NCI-H82 treated with DMSO at 0.1 percent for 48 hours (cell line): ENCODE measurements around the gene HDDC3.

Source experiments
- DNase-seq: peaks from one replicate; lab custom pipeline; 2025; ENCODE audit not compliant: unreplicated experiment; lab: John Stamatoyannopoulos, UW

HDDC3 gene

DNA sequence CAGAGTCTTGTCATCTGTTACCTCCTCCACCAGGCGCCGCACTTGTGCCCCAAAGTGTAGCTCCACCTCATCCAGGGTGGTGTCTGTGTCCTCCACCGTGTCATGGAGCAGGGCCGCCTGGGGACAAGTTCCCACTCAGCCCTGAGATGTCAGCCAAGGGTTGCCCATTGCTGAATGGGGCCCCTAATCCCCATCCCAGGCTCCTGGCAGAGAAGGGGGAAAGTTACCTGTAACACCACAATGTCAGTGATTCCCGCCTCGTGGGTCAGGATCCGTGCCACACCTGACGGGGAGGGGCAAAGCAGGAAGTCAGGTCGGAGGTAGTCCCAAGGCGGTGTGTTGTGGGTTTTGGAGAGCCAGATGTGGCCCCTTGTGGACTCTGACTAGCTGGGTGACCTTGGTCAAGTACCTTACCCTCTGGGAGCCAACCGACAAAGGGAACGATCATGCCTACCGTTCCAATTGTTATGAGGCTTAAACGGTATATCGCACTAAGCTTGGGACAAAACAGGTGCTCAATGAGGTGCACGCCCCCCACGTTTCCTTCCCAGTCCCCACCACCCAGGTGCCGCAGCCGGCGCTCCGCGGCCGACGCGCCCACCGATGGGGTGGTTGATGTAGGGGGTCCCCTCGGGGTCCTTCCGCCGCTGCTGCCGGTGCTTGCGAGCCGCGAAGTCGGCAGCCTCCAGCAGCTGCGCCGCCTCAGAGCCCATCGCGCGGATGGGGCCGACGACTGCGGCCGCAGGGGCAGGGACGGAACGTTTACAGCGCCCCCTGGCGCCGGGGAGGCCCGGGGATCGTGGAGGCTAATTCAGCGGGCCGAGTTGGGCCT lies at the start of gene HDDC3:
TSS of gene HDDC3 (minus strand) at position 722 of the 832 bp plus-strand sequence. CDS start at position 713, 9 bp downstream.
- peak; percentile 49 for DNase-seq

- DNase-seq: no peak
Measured at GRCh38 chr15:90982135-90982534, 49.8 kb upstream of the HDDC3 start.

- no peak for DNase-seq
Measured at GRCh38 chr15:90981681-90982080, 49.3 kb upstream of the HDDC3 start.

DNA sequence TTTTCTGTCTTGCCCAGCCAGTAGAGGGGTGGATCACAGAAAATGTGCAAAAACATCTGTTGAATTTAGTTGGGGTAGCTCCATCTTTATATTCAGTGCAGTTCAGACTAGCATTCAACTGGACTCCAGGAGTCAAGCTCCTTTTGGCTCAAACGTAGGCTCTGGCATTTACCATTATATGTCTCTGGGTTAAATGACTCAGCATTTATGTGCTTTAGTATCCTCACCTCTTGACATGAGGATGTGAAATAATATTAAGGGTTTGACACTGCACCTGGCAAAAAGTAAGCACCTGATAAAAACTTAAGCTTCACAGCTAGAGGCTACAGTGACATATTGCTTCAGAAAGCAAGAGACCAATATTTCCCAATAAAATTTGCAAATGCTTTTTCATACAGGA lies 47.2 kb upstream of the HDDC3 start:
- DNase-seq: no peak

- no peak for DNase-seq
Measured at GRCh38 chr15:90974216-90974615, 41.9 kb upstream of the HDDC3 start.

DNA sequence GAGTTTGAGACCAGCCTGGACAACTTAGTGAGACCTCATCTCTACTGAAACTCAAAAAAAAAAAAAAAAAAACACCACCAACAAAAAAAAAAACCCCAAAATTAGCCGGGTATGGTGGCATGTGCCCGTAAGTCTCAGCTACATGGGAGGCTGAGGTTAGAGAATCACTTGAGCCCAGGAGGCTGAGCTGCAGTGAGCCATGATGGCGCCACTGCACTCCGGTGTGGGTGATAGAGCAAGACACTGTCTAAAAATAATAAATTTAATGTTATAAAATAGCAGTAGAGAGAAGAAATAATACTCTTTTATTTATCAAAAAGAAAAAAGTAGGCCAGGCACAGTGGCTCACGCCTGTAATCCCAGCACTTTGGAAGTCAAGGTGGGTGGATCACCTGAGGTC lies 39.8 kb upstream of the HDDC3 start:
- no peak for DNase-seq

- DNase-seq: no peak
Measured at GRCh38 chr15:90970274-90970673, 37.9 kb upstream of the HDDC3 start.

DNA sequence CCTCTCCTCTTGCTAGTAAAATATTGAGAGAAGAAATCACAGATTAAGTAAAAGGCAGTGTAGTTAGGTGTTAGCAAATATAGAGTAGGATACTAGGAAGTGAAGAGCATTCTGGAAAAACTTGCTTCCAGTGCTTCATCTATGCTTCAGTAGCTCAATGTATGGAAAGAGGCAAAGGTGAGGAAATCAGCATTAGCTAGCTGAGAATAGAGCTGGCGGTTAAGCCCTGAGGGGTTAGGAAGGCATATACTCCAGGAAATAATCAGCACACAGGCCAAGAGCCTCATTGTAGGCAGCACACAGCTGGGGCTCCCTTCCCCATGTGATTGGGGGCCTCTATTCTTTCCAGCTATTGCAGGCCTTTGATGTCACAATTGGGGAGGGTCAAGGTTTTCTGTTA lies 36.1 kb upstream of the HDDC3 start:
- no peak for DNase-seq

GRCh38 chr15:90967206-90967605 lies 34.9 kb upstream of the HDDC3 start:
- DNase-seq: no peak

GRCh38 chr15:90966262-90966661 lies 33.9 kb upstream of the HDDC3 start:
- no peak for DNase-seq

GRCh38 chr15:90962021-90962420 lies 29.7 kb upstream of the HDDC3 start:
- DNase-seq: no peak

DNA sequence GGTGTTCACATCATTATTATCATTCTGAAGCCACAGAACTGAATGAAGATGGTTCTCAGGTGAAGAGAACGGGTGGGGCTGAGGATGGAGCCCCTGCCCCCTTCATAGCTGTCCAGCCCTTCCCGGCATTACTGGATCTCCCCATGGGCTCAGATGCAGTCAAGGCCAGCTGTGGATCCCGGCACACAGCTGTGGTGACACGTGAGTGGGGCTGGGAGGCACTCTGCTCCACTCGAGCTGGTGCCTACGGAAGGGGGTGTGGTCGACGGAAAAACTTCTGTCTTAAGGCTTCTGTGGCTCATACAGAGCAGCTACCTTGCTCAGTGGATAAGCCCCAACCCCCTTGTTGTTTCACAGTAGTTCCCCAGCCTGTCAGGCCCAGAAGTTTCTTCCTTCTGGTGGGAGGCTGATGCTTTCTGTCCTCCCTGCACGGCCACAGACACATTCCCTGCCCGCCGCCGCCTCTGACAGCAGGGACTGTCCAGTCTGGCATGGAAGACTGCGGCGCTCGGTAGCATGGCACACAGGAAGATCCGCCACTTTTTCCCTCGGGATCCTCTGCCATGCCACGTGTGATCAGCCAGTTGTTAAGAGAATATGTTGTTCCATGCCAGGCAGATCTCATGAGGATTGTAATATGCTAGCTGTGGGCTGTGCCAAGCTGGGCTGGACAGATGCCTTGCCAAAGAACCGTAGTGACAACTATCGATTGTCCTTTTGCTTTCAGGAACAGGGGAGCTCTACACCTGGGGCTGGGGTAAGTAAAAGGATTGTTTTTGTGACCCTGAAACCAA lies 28.1 kb upstream of the HDDC3 start:
- no peak for DNase-seq

DNA sequence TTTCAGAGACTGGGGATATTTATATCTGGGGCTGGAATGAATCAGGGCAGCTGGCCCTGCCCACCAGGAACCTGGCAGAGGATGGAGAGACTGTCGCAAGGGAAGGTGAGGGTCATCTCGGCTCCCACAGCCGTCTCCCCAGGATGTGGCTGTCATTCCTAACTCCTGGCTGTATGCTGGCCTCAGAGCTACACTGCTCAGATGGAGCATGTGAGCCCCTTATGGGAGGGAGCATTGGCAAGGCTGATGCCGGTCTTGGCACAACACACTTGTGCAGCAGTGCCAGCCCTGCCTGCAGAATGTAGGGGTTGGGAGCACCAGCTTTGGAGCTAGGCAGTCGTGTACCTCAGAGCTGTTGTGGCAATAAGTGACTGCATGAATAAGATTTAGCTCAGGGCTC lies 27.5 kb upstream of the HDDC3 start:
- no peak for DNase-seq

- DNase-seq: no peak
Measured at GRCh38 chr15:90959028-90959595, 26.8 kb upstream of the HDDC3 start.

DNA sequence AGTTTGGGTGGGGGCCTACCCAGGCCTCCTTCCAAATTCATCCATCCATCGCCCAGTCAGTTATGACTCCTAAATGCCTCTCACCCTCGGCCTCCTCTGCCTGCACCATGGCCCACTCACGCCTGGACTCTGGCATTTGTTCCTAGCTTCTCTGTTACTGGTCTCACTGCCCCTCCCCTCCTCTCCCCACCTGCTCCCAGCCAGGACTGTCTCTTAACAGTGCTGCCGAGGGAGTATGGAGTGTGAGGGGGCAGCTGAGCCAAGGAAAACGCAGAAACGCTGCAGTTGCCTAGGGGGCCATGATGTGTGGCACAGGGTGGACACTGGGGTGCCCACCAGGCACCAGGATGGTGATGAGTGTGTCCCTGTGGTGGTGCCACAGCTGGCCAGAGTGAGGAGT lies 25.4 kb upstream of the HDDC3 start:
- no peak for DNase-seq

GRCh38 chr15:90957031-90957790 lies 24.9 kb upstream of the HDDC3 start:
- no peak for DNase-seq

DNA sequence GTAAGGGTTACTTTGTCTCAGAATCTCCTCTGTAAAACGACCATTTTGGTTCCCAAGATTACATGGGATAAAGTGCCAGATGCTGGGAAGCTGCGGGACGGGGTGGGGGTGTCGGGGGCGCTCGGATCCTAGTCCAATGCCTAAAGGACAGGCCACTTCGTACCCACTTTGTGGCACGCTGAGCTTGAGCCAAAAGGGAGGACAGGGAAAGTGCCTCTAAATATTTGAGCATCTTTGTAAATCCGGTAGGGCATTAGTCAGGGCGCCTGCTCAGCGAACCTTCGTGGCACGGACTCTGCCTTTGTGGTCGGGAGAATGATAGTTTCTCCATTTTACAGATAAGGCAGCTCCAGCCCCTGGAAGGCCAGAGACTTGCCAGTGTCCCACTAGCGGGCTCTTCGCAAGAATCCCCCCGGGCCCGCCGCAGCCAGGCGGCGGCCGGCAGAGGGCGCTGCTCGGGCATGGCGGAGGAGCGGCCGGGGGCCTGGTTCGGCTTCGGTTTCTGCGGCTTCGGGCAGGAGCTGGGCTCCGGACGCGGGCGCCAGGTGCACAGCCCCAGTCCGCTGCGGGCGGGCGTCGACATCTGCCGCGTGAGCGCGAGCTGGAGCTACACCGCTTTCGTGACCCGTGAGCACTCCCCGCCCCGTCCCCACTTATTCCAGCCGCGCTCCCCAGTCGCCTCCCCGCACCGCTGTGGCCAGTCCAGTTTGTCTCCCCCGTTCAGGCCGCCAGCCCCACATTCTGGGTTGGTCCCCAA lies 24.1 kb upstream of the HDDC3 start:
- peak; percentile 6 for DNase-seq

- no peak for DNase-seq
Measured at GRCh38 chr15:90955624-90956273, 23.4 kb upstream of the HDDC3 start.

GRCh38 chr15:90954712-90955623 lies 22.6 kb upstream of the HDDC3 start, which contains the start of gene RCCD1:
RCCD1 (plus strand) TSS chr15:90954884; CDS start chr15:90956735, 1,851 bp downstream.
- peak; percentile 71 for DNase-seq
